Measurements from ENCODE around the gene KRTAP1-3. TPM values are rescaled to one million over a fixed set of nuclear protein-coding genes. Genes with fewer than 3 reads are reported as not detected.

The KRTAP1-3 gene
- total RNA-seq, 2 experiments from 2014 or later, result not detected

DNA sequence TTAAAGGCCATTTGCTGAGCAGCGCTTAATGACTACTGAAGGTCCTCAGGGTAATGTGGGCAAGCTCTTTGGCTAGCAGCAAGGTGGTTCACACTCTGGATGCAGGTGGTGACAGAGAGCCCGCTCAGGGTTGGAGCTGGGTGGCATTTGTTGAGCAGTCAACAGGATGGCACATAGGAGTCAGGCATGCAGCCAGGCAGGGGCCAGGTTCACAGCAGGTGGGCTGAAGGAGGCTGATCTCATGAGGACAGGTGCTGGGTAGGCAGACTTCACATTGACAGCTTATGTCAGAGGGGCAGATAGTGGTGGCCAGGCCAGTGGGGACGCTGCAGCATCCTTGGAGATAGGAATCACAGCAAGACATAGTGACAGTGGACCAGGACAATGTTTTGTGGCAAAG, 30.3 kb downstream of the KRTAP1-3 start:
- no peaks in the 10 kb centered on the region for H3K36me3 ChIP-seq (ENCODE audit: insufficient read depth, low read length)
- H3K9me3 Mint-ChIP-seq, result no peaks in the 10 kb centered on the region
- H3K27me3 ChIP-seq (ENCODE audit: control insufficient read depth in 1 of 2, insufficient read depth in 2 of 2, low read length in 2 of 2), result peaks cover 4 to 5% of the 10 kb centered on the region in 2 experiments
- DNase-seq (no peak), ATAC-seq (ENCODE audit: poor library complexity) (no peak)
- H3K27ac ChIP-seq (ENCODE audit: low read depth in 1 of 2, low read length in 2 of 2), result no peak overlapping the region
- no peaks in the 10 kb centered on the region for H3K4me1 ChIP-seq (ENCODE audit: insufficient read depth, low read length)
- POLR2A ChIA-PET, result interaction anchor here (0.6 kb wide), 1 partner anchor 11 kb away, joined by 3 read pairs; no protein-coding TSS in a partner anchor
- intact Hi-C loops (cut with DNase I, micrococcal nuclease), result no loop called here
- H3K4me1 Mint-ChIP-seq (ENCODE audit: low read depth), result no peaks in the 10 kb centered on the region
- no peaks in the 10 kb centered on the region for H3K9me3 ChIP-seq (ENCODE audit: control insufficient read depth in 1 of 2, insufficient read depth in 1 of 2, low read length in 2 of 2)
- H3K27me3 Mint-ChIP-seq, result peaks cover 38% of the 10 kb centered on the region
- CTCF ChIA-PET, result no interaction called here
- no peak overlapping the region for H3K4me3 Mint-ChIP-seq
- H3K27ac Mint-ChIP-seq, result no peak overlapping the region
- H3K36me3 Mint-ChIP-seq (ENCODE audit: low read depth), result no peaks in the 10 kb centered on the region
- H3K4me3 ChIP-seq (ENCODE audit: low read length), result no peak overlapping the region
- TF ChIP-seq, protein P1, sequence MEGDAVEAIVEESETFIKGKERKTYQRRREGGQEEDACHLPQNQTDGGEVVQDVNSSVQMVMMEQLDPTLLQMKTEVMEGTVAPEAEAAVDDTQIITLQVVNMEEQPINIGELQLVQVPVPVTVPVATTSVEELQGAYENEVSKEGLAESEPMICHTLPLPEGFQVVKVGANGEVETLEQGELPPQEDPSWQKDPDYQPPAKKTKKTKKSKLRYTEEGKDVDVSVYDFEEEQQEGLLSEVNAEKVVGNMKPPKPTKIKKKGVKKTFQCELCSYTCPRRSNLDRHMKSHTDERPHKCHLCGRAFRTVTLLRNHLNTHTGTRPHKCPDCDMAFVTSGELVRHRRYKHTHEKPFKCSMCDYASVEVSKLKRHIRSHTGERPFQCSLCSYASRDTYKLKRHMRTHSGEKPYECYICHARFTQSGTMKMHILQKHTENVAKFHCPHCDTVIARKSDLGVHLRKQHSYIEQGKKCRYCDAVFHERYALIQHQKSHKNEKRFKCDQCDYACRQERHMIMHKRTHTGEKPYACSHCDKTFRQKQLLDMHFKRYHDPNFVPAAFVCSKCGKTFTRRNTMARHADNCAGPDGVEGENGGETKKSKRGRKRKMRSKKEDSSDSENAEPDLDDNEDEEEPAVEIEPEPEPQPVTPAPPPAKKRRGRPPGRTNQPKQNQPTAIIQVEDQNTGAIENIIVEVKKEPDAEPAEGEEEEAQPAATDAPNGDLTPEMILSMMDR (IDR thresholded peaks at IDR 0.05), result no peak

DNA sequence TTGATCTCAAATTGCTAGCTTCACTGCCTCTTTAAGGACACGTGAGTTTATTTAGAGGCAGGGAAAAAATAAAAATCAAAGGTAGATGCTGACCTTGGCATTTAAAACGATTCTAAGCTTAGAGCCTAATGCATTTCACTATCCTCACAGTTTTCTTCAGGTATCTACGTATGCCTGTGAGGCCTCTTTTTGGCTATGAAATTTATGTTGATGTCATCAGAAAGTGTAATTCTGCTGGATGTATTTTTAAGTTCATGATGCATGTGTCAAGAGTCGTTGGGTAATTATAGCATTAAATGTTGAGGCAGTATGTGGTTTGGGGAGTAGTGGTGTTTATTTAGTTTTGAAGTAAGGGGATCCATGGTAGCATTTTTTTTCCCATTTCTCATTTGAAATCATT, 30.7 kb downstream of the KRTAP1-3 start:
- ATAC-seq (ENCODE audit: poor library complexity) (no peak), DNase-seq (no peak)
- Mint-ChIP-seq H3K9me3 (no peaks in the 10 kb centered on the region), H3K27me3 (peaks cover 42% of the 10 kb centered on the region), H3K27ac (no peak overlapping the region), H3K4me3 (no peak overlapping the region), H3K36me3 (ENCODE audit: low read depth) (no peaks in the 10 kb centered on the region), H3K4me1 (ENCODE audit: low read depth) (no peaks in the 10 kb centered on the region)
- Histone ChIP-seq H3K36me3 (ENCODE audit: insufficient read depth, low read length) (no peaks in the 10 kb centered on the region), H3K4me1 (ENCODE audit: insufficient read depth, low read length) (no peaks in the 10 kb centered on the region), H3K4me3 (ENCODE audit: low read length) (no peak overlapping the region), H3K27me3 (ENCODE audit: control insufficient read depth in 1 of 2, insufficient read depth in 2 of 2, low read length in 2 of 2) (peaks cover 4 to 6% of the 10 kb centered on the region in 2 experiments), H3K9me3 (ENCODE audit: control insufficient read depth in 1 of 2, insufficient read depth in 1 of 2, low read length in 2 of 2) (no peaks in the 10 kb centered on the region), H3K27ac (ENCODE audit: low read depth in 1 of 2, low read length in 2 of 2) (no peak overlapping the region)
- intact Hi-C loops (cut with DNase I, micrococcal nuclease), result no loop called here
- TF ChIP-seq, protein P1 (IDR thresholded peaks at IDR 0.05), result no peak
- POLR2A ChIA-PET, result interaction anchor here (0.6 kb wide), 1 partner anchor 10 kb away, joined by 3 read pairs; the partner anchor contains the start of gene KRTAP3-3
- CTCF ChIA-PET, result no interaction called here

- Histone ChIP-seq H3K36me3 (ENCODE audit: insufficient read depth, low read length) (no peaks in the 10 kb centered on the region), H3K4me3 (ENCODE audit: low read length) (no peak overlapping the region), H3K27ac (ENCODE audit: low read depth in 1 of 2, low read length in 2 of 2) (no peak overlapping the region), H3K9me3 (ENCODE audit: control insufficient read depth in 1 of 2, insufficient read depth in 1 of 2, low read length in 2 of 2) (no peaks in the 10 kb centered on the region), H3K27me3 (ENCODE audit: control insufficient read depth in 1 of 2, insufficient read depth in 2 of 2, low read length in 2 of 2) (peaks cover 7 to 12% of the 10 kb centered on the region in 2 experiments), H3K4me1 (ENCODE audit: insufficient read depth, low read length) (no peaks in the 10 kb centered on the region)
- Mint-ChIP-seq H3K9me3 (no peaks in the 10 kb centered on the region), H3K27ac (no peak overlapping the region), H3K27me3 (peaks cover 53% of the 10 kb centered on the region), H3K4me3 (no peak overlapping the region), H3K36me3 (ENCODE audit: low read depth) (no peaks in the 10 kb centered on the region), H3K4me1 (ENCODE audit: low read depth) (no peaks in the 10 kb centered on the region)
- ATAC-seq (ENCODE audit: poor library complexity), result no peak
- ChIA-PET POLR2A (no interaction called here), CTCF (no interaction called here)
- intact Hi-C loops (cut with DNase I, micrococcal nuclease), result no loop called here
- DNase-seq, result no peak
- TF ChIP-seq, protein P1 (IDR thresholded peaks at IDR 0.05), result no peak
Measured at GRCh38 chr17:41002814-41003213, 31.9 kb downstream of the KRTAP1-3 start.
